Stomach (tissue), 4 donors: ENCODE data around the gene RCBTB1.

Experiments
- EP300 ChIP-seq: sonication (generic); formaldehyde crosslinking; IDR thresholded peaks from one replicate; pipeline ENCODE4 v1.6.1; 2017; ENCODE audit warnings: antibody characterized with exemption
- TF ChIP-seq, protein P1 (sequence below), 7 experiments: fragments of 450-650 bp in 4 of 7; fragments of 200-600 bp in 3 of 7; sonication (generic) in 3 of 7; IDR thresholded peaks; one replicate each; pipeline ENCODE4 v1.5.1; 2016 to 2019; ENCODE audit warnings: antibody characterized with exemption in 7 of 7, control low read depth in 2 of 7, mild to moderate bottlenecking in 1 of 7

DNA sequence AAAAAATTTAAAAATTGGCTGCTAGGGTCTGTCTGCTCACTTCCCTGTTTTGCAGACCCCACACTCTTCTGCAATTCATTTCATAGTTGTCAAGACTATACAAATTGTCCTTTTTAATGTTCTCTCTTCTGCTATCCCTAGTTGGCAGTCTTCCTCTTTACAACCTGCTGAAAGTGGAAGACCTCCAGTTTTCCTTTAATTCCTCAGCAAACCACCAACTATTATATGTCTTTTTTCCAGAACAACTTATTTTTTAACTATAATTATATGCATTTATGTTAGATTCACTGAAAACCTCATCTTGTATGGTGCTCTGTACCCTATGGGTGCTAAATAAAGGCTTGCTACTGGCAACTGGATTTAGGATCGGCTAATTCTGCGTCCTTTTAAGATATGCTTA is 90.7 kb downstream of the RCBTB1 start:
- no peak for TF ChIP-seq EP300
- TF ChIP-seq, protein P1, sequence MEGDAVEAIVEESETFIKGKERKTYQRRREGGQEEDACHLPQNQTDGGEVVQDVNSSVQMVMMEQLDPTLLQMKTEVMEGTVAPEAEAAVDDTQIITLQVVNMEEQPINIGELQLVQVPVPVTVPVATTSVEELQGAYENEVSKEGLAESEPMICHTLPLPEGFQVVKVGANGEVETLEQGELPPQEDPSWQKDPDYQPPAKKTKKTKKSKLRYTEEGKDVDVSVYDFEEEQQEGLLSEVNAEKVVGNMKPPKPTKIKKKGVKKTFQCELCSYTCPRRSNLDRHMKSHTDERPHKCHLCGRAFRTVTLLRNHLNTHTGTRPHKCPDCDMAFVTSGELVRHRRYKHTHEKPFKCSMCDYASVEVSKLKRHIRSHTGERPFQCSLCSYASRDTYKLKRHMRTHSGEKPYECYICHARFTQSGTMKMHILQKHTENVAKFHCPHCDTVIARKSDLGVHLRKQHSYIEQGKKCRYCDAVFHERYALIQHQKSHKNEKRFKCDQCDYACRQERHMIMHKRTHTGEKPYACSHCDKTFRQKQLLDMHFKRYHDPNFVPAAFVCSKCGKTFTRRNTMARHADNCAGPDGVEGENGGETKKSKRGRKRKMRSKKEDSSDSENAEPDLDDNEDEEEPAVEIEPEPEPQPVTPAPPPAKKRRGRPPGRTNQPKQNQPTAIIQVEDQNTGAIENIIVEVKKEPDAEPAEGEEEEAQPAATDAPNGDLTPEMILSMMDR (IDR thresholded peaks at IDR 0.05): no peak
